Naive B cell (primary cell): ENCODE results near the gene THNSL1. TPM values are rescaled to one million over a fixed set of nuclear protein-coding genes. Genes with fewer than 3 reads are reported as not detected.
"Not testable (repeated sequence)": the region's sequence is repeated elsewhere in the genome, so short reads cannot be mapped to it uniquely, and the experiment has no call there.

Experiments used
- ATAC-seq, 2 donors: fragments of 150-1000 bp; cut with Tn5 transposase; 2 replicates each; pipeline ENCODE4 v1.10.0; 2021; ENCODE audit warnings: low read depth in 2 of 2, mild to moderate bottlenecking in 2 of 2, moderate library complexity in 2 of 2
- DNase-seq: peaks from one replicate; pipeline ENCODE4 v3.0.0; 2022
- H3K27ac Mint-ChIP-seq, 6 donors: one replicate each; pipeline ENCODE4 v1.8.0; 2020 to 2022; ENCODE audit warnings: mild to moderate bottlenecking in 6 of 6, mixed read lengths in 6 of 6, moderate library complexity in 5 of 6, inconsistent platforms in 2 of 6
- H3K27me3 Mint-ChIP-seq, 3 donors: one replicate each; pipeline ENCODE4 v1.8.0; 2021 to 2022; ENCODE audit warnings: mixed read lengths in 3 of 3, mild to moderate bottlenecking in 1 of 3
- H3K36me3 Mint-ChIP-seq, 2 donors: one replicate each; pipeline ENCODE4 v1.8.0; 2020 to 2022; ENCODE audit warnings: mixed read lengths in 2 of 2, inconsistent platforms in 1 of 2, mild to moderate bottlenecking in 1 of 2
- H3K4me1 Mint-ChIP-seq, 3 donors: one replicate each; pipeline ENCODE4 v1.8.0; 2020 to 2022; ENCODE audit warnings: mixed read lengths in 3 of 3, inconsistent platforms in 1 of 3, mild to moderate bottlenecking in 1 of 3, moderate library complexity in 1 of 3
- H3K4me3 Mint-ChIP-seq, 8 donors: one replicate each; pipeline ENCODE4 v1.8.0; 2020 to 2022; ENCODE audit warnings: mild to moderate bottlenecking in 8 of 8, mixed read lengths in 8 of 8, moderate library complexity in 8 of 8, inconsistent platforms in 2 of 8
- H3K9me3 Mint-ChIP-seq, 7 donors: one replicate each; pipeline ENCODE4 v1.8.0; 2020 to 2022; ENCODE audit warnings: mixed read lengths in 7 of 7, mild to moderate bottlenecking in 5 of 7, inconsistent platforms in 2 of 7, moderate library complexity in 1 of 7
- polyA plus RNA-seq, 6 donors: library from polyadenylated mRNA; unstranded; fragments of 300-500 nt; fragmentation: Illumina TruSeq; gene quantifications; one replicate each; pipeline ENCODE4 v1.2.3, GENCODE V29; 2021; ENCODE audit warnings: low read depth in 6 of 6

Gene THNSL1
- polyA plus RNA-seq, 6 donors from 2014 or later, result 2.2 to 6.2 (median 4.2) TPM

GRCh38 chr10:24984906-24985305 lies 31.5 kb upstream of the THNSL1 start:
- DNase-seq (no peak), ATAC-seq (no peak)
- H3K4me3 Mint-ChIP-seq, result no peak overlapping the region
- peaks cover 3 to 18% (median 15%) of the 10 kb centered on the region in 3 donors for H3K27me3 Mint-ChIP-seq
- peaks cover 0 to 3% (median 0%) of the 10 kb centered on the region in 3 donors for H3K4me1 Mint-ChIP-seq
- H3K36me3 Mint-ChIP-seq, result no peaks in the 10 kb centered on the region
- no peak overlapping the region for H3K27ac Mint-ChIP-seq
- H3K9me3 Mint-ChIP-seq, result peaks cover 0 to 5% (median 0%) of the 10 kb centered on the region in 7 donors

DNA sequence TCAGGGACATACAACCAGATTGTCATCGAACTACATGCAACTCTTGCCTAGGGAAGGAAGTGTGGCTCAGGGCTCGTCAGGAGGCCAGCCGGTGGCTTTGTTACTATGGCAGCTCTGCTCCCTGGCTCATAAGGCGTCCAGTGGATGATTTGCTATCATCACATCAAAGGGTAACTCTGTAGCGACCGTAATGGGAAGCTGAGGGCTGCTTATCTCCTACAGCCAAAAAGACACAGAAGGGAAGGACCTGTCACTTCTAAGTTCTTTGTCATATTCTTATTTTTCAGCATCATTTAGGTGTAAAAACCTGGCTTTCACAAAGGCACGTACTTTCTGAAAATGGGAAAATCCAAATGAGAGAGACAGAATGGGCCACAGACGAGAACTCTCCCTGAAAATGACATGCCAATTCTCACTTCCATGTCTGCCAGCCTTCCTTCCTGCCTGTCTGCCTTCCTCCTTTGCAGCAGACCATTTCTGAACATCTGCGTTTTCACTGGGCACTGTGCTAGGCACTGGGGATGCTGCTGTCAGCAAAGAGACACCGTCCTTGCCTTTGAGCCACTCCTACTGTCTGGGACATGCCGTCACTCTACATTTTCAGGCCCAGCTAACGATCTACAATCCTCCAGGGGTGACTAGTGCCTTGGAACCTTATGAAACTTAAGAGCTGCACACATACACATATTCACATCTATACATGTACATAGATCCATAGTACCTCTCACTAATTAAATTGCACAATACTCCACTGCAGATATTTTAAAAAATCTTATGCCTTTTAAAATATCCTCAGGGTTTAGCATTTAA lies 27.4 kb upstream of the THNSL1 start:
- ATAC-seq, result no peak
- no peak for DNase-seq
- H3K4me1 Mint-ChIP-seq, result peaks cover 0 to 3% (median 0%) of the 10 kb centered on the region in 3 donors
- H3K27ac Mint-ChIP-seq, result peak overlapping the region in 1 of 6 donors; percentile 81
- H3K4me3 Mint-ChIP-seq, result no peak overlapping the region
- H3K36me3 Mint-ChIP-seq, result no peaks in the 10 kb centered on the region
- no peaks in the 10 kb centered on the region for H3K9me3 Mint-ChIP-seq
- H3K27me3 Mint-ChIP-seq, result peaks cover 14 to 26% (median 24%) of the 10 kb centered on the region in 3 donors

- Mint-ChIP-seq H3K4me1 (peaks cover 0 to 3% (median 0%) of the 10 kb centered on the region in 3 donors), H3K9me3 (no peaks in the 10 kb centered on the region), H3K4me3 (no peak overlapping the region), H3K36me3 (no peaks in the 10 kb centered on the region), H3K27ac (no peak overlapping the region), H3K27me3 (peaks cover 18 to 28% (median 26%) of the 10 kb centered on the region in 3 donors)
- no peak for ATAC-seq
- DNase-seq, result no peak
Observed at GRCh38 chr10:24989867-24990266, 26.5 kb upstream of the THNSL1 start.

DNA sequence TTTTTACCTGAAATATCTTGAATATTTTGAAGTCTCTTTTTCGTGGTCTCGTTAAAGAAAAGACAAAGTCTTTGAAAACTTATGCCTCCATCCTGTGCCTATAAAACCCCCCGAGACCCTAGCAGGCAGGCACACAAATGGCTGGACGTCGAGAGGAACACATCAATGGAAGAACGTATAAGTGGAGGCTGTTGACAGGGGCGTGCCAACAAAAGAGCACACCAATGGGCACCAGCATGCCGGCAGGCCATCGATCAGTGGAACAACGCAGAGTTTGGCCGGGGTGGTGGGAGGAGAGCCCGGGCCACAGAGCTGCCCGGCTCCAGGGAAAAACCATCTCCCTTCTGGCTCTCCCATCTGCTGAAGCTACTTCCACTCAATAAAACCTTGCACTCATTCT lies 25.1 kb upstream of the THNSL1 start:
- Mint-ChIP-seq H3K36me3 (no peaks in the 10 kb centered on the region), H3K4me1 (peaks cover 0 to 3% (median 0%) of the 10 kb centered on the region in 3 donors), H3K4me3 (no peak overlapping the region), H3K27me3 (peaks cover 18 to 26% (median 23%) of the 10 kb centered on the region in 3 donors), H3K9me3 (no peaks in the 10 kb centered on the region), H3K27ac (peak overlapping the region in 1 of 6 donors; percentile 49)
- no peak for ATAC-seq
- no peak for DNase-seq

GRCh38 chr10:24992512-24993133 lies 23.8 kb upstream of the THNSL1 start:
- H3K4me3 Mint-ChIP-seq, result no peak overlapping the region
- peaks cover 27 to 31% (median 29%) of the 10 kb centered on the region in 3 donors for H3K27me3 Mint-ChIP-seq
- ATAC-seq (no peak), DNase-seq (no peak)
- peaks cover 0 to 3% (median 0%) of the 10 kb centered on the region in 3 donors for H3K4me1 Mint-ChIP-seq
- no peak overlapping the region for H3K27ac Mint-ChIP-seq
- peaks cover 0 to 7% of the 10 kb centered on the region in 2 donors for H3K36me3 Mint-ChIP-seq
- peaks cover 0 to 4% (median 0%) of the 10 kb centered on the region in 7 donors for H3K9me3 Mint-ChIP-seq

- H3K9me3 Mint-ChIP-seq, result peaks cover 0 to 4% (median 0%) of the 10 kb centered on the region in 7 donors
- H3K27ac Mint-ChIP-seq, result no peak overlapping the region
- peaks cover 32 to 37% (median 33%) of the 10 kb centered on the region in 3 donors for H3K27me3 Mint-ChIP-seq
- no peak for ATAC-seq
- peaks cover 0 to 3% (median 0%) of the 10 kb centered on the region in 3 donors for H3K4me1 Mint-ChIP-seq
- no peak for DNase-seq
- no peak overlapping the region for H3K4me3 Mint-ChIP-seq
- peaks cover 0 to 7% of the 10 kb centered on the region in 2 donors for H3K36me3 Mint-ChIP-seq
Observed at GRCh38 chr10:24993237-24993958, 23.0 kb upstream of the THNSL1 start.

GRCh38 chr10:24995072-24995471 lies 21.3 kb upstream of the THNSL1 start:
- peaks cover 0 to 7% (median 4%) of the 10 kb centered on the region in 7 donors for H3K9me3 Mint-ChIP-seq

DNA sequence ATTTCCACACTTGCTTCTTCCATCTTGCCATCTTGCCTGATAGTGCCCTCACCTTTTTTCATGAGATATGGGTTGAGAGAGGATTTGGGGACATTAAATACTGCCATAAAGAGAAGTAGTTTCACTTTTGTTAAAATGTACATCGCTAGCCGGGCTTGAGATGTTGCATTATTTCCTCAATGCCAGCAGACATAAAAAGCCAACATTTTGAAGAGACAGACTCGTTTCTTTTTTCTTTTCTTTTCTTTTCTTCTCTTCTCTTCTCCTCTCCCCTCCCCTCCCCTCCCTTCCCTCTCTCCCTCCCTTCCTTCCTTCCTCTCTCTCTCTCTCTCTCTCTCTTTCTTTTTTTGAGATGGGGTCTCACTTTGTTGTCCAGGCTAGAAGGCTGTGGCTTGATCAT lies 18.4 kb upstream of the THNSL1 start:
- DNase-seq (no peak), ATAC-seq (no peak)
- H3K36me3 Mint-ChIP-seq, result peaks cover 0 to 18% of the 10 kb centered on the region in 2 donors
- no peaks in the 10 kb centered on the region for H3K4me1 Mint-ChIP-seq
- peak overlapping the region in 1 of 8 donors; percentile 36 for H3K4me3 Mint-ChIP-seq
- H3K9me3 Mint-ChIP-seq, result peaks cover 9 to 29% (median 9%) of the 10 kb centered on the region in 7 donors
- H3K27ac Mint-ChIP-seq, result no peak overlapping the region
- H3K27me3 Mint-ChIP-seq, result peaks cover 27 to 43% (median 38%) of the 10 kb centered on the region in 3 donors

More at GRCh38 chr10:24995072-24995471, 21.3 kb upstream of the THNSL1 start:
- Mint-ChIP-seq H3K27ac (no peak overlapping the region), H3K4me1 (no peaks in the 10 kb centered on the region), H3K4me3 (no peak overlapping the region), H3K27me3 (peaks cover 32 to 38% (median 38%) of the 10 kb centered on the region in 3 donors), H3K36me3 (peaks cover 0 to 7% of the 10 kb centered on the region in 2 donors)
- ATAC-seq, result no peak
- DNase-seq, result no peak

GRCh38 chr10:25011591-25011990 lies 4.8 kb upstream of the THNSL1 start:
- ATAC-seq, DNase-seq, H3K4me3 Mint-ChIP-seq, H3K27ac Mint-ChIP-seq, H3K9me3 Mint-ChIP-seq, H3K36me3 Mint-ChIP-seq, H3K4me1 Mint-ChIP-seq, H3K27me3 Mint-ChIP-seq: not testable (repeated sequence)

DNA sequence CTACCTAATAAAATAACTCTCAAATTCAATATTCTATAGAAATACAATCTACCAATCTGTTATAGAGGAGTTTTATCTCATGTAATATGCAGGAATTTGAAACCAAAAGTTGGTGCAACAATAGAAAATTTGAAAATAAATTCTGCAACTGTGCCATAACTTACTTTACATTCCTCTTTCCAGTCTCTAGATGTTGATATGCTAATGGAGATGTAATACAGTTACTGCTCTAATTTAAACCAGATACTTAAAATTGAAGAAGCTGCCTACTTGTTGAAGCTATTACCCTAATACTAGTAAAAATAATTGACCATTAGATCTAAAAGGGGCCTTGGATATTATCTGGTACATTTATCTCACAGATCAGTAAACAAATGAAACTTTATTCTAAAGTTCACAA lies 1.8 kb upstream of the THNSL1 start:
- peaks cover 15 to 20% (median 19%) of the 10 kb centered on the region in 3 donors for H3K4me1 Mint-ChIP-seq
- peaks cover 0 to 8% (median 2%) of the 10 kb centered on the region in 7 donors for H3K9me3 Mint-ChIP-seq
- H3K27me3 Mint-ChIP-seq, result peaks cover 0 to 6% (median 3%) of the 10 kb centered on the region in 3 donors
- H3K27ac Mint-ChIP-seq, result peak overlapping the region in 2 of 6 donors; percentile 38 to 94
- DNase-seq, result no peak
- H3K36me3 Mint-ChIP-seq, result no peaks in the 10 kb centered on the region
- no peak for ATAC-seq
- peak overlapping the region in 1 of 8 donors; percentile 93 for H3K4me3 Mint-ChIP-seq

DNA sequence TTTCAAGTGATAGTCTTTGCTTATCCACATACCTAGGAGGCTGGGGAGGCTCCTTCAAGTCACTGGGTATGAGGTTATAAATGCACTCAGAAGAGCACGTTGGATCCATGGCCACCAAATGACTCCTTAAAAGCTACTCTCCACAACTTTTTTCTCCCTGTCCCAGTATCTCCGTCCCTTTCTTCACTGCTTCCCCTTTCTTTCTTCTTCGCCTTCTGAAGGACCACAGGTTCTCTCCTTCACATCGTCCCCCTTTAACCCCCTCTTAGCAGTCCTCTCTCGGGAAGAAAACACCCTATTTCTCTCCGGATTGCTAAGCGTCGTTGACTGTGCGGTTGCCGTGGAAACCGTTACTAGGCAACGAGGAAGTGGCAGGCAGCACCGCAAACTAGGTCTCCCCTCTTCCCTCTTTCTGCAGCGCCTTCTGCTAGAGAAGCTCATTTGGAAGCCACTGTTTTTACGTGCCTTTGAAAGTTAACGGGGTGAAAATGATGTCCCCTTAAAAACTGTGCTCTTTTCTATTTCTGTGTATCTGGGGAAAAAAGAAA lies 510 bp upstream of the THNSL1 start, which contains the start of gene ENKUR:
ENKUR (minus strand) TSS at position 331 of the 548 bp plus-strand sequence; CDS start at position 109, 222 bp downstream.
- peak within 1 kb of the TSS; percentile 94 to 100 (median 99) for H3K27ac Mint-ChIP-seq
- H3K36me3 Mint-ChIP-seq, result no peaks in the 10 kb centered on the region
- DNase-seq (peak; percentile 90), ATAC-seq (peak; percentile 65 to 68)
- H3K4me3 Mint-ChIP-seq, result peak within 1 kb of the TSS; percentile 84 to 96 (median 94)
- peaks cover 20 to 26% (median 24%) of the 10 kb centered on the region in 3 donors for H3K4me1 Mint-ChIP-seq
- H3K27me3 Mint-ChIP-seq, result no peaks in the 10 kb centered on the region
- peaks cover 0 to 5% (median 0%) of the 10 kb centered on the region in 7 donors for H3K9me3 Mint-ChIP-seq

DNA sequence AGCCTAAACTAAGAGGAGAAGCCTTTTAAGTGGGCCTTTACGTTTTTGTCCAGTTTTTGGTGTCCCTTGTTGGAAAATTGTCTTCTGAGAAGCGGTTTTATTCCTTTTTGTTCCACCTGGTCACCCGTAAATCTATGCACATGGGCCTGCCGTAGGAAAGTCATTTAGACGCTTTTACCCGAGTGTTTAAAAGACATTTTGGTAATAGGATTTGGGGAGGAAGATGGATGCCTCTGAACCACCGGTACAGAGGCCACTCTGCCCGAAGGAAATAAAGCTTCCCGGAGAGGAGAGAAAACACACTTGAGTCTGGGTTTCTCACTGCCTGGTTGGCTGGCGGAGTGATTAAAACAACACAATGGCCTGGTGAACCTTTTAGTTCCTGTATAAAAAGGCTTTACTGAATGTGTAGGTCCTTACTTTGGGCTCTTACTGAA lies 760 bp downstream of the THNSL1 start:
- peak overlapping the region; percentile 84 to 96 (median 94) for H3K4me3 Mint-ChIP-seq
- ATAC-seq (no peak), DNase-seq (no peak)
- H3K9me3 Mint-ChIP-seq, result peaks cover 0 to 5% (median 0%) of the 10 kb centered on the region in 7 donors
- peaks cover 0 to 2% of the 10 kb centered on the region in 2 donors for H3K36me3 Mint-ChIP-seq
- H3K27ac Mint-ChIP-seq, result peak overlapping the region; percentile 94 to 99 (median 98)
- H3K27me3 Mint-ChIP-seq, result no peaks in the 10 kb centered on the region
- H3K4me1 Mint-ChIP-seq, result peaks cover 20 to 26% (median 24%) of the 10 kb centered on the region in 3 donors
